NCI-H82 treated with DMSO at 0.1 percent for 48 hours (cell line): Measurements from ENCODE around the gene SLC22A4.

Experiments used
- DNase-seq: peaks from one replicate; lab custom pipeline; 2025; ENCODE audit not compliant: unreplicated experiment; lab: John Stamatoyannopoulos, UW

Gene SLC22A4

GRCh38 chr5:132327252-132327955 lies 33.2 kb downstream of the SLC22A4 start:
- no peak for DNase-seq

GRCh38 chr5:132334812-132335211 lies 40.6 kb downstream of the SLC22A4 start:
- DNase-seq = no peak

DNA sequence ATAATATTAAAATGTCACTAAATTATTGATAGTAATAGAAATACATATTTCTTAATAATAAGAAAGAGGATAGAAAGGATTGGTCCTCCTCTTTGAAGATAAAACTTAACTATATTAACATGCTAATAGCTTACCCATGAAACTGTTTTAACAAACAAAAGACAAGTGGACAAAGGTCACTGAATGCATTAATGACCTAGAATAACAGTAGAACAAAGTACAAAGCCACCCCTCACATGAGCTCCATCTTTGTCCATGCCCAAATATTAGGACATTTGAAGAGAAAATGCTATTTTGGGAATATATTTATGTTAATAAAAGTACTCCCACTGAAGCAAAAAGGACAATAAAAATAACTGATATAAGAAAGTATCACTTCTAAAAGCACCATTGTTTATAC lies 41.2 kb downstream of the SLC22A4 start:
- no peak for DNase-seq

- DNase-seq = no peak
Measured at GRCh38 chr5:132339502-132339901, 45.3 kb downstream of the SLC22A4 start.

DNA sequence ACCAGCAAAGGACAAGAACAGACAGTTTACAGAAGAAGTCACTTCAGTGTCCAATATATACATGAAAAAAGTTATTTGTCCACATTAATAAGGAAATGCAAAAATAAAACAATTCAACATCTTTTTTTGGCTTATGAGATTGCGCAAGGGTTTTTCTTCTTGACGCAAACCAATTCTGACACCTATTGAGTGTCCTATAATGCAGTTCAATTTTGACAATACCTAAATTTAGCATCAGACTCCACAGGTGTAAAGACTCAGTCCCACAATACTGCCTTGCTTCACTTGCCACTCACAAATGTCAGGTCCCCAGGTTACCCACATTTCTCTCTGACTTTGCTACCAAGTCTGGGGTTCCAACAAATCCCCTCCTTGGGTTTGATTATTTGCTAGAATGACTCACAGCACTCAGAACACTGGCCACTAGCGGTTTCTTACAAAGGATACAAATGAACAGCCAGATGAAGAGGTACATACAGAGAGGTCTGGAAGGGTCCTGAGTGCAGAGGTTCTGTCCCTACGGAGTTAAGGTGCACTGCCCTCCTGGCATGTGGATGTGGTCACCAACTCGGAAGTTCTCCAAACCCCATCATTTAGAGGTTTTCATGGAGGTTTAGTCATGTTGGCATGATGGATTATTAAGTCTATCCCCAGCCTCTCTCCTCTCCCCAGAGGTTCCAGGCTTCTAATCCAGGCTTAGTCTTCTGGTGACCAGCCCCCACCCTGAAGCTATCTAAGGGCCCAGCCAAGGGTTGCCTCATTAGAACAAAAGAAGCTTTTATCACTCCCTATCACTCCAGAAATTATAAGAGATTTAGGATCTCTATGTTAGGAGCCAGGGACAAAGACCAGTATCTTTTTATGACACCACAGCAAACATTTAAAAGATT lies 48.3 kb downstream of the SLC22A4 start:
- peak; percentile 45 for DNase-seq

GRCh38 chr5:132344775-132345514 lies 50.8 kb downstream of the SLC22A4 start:
- no peak for DNase-seq

DNA sequence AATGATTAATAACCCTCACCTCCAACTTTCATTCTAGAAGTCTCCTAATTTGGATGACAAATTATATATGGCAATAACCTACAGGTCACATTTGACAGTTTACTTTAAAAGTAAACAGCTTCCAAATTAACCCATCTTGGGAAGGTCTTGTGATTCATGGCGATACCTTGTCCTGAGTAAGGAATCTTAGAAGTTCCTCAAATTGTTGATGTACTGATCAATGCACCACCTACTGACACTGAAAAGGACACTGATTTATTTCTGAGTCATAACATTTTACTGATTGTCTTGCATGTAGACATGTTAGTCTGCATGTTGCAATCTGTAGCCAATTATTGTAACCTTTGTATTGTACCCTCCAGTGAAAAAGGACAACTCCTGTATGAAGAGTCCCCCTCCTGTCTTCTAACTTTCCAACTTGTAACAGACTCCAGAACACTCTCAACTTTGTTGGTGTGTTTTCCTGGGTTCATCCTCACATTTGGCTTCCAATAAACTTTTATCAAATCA lies 59.3 kb downstream of the SLC22A4 start:
- no peak for DNase-seq

DNA sequence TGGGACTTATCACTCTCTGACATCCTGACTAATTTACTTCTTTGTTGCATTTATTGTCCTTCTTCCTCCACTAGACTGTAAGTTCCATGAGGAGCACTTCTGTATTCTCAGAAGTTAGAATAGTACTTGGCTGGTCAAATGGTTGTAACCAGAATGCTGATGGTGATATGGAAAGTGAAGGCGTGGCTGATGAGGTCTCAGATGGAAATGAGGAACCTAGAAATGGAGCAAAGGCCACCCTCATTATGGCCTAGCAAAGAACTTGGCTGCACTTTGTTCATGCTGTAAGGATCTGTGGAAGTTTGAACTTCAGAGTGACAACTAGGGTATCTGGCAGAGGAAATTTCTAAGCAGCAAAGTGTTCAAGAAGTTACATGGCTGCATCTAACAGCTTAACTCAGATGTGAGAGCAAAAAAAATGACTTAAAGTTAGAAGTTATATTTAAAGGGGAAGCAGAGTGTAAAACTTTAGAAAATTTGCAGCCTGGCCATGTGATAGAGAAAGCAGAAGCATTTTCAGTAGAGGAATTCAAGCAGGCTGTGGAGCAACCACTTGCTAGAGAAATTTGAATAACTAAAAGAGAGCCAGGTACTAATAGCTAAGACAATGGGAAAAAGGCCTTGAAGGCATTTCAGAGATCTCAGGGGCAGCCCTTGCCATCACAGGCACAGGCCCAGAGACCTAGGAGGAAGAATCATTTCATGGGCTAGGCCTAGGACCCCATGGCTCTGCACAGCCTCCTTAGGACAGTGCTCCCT lies 60.4 kb downstream of the SLC22A4 start:
- no peak for DNase-seq

DNA sequence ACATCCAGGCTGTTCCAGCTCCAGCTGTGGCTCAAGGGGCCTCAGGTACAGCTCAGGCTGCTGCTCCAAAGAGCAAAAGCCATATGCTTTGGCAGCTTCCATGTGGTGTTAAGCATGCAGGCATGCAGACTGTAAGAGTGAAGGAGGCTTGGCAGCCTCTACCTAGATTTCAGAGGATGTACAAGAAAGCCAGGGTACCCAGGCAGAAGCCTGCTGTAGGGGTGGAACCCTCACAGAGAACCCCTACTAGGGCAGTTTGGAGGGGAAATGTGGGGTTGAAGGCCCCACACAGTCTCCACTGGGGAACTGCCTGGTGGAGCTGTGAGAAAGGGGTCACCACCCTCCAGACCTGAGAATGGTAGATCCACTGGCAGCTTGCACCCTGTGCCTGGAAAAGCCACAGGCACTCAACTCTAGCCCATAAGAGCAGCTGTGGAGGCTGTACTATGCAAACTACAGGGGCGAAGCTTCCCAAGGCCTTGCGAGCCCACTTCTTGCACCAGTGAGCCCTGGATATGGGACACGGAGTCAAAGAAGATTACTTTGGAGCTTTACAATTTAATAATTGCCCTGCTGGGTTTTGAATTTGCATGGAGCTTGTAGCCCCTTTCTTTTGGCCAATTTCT lies 61.1 kb downstream of the SLC22A4 start:
- no peak for DNase-seq

- no peak for DNase-seq
Measured at GRCh38 chr5:132358775-132359174, 64.6 kb downstream of the SLC22A4 start.

- no peak for DNase-seq
Measured at GRCh38 chr5:132362086-132362485, 67.9 kb downstream of the SLC22A4 start.

DNA sequence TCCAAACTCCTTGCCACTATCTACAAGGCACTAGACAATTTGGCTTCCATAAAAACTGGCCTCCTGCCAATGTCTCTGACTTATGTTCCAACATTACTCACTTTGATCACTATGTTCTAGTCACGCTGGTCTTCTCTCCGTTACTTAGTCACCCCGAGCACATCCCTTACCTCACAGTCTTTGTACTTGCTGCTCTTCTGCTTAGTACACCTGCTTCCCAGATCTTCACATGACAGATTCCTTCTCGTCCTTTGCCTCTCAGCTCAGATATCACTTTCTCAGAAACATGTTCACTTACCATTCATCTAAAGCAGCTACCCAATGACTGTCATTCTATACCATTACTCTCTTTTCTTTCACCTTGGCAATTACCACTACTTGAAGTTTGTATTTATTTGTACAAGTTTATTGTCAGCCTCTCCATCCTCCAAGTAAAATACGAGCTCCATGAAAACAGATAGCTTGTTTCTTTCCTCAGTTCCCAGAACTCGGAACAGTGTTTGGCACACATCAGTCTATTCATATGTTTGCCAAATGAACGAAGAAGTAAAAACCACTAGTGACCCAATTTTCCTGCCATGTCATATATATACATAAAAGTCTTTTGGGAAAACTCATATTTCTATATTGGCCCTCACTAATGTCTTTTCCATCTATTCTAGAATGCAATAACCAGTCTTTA lies 69.4 kb downstream of the SLC22A4 start:
- no peak for DNase-seq

- no peak for DNase-seq
Measured at GRCh38 chr5:132364319-132364718, 70.1 kb downstream of the SLC22A4 start.

DNA sequence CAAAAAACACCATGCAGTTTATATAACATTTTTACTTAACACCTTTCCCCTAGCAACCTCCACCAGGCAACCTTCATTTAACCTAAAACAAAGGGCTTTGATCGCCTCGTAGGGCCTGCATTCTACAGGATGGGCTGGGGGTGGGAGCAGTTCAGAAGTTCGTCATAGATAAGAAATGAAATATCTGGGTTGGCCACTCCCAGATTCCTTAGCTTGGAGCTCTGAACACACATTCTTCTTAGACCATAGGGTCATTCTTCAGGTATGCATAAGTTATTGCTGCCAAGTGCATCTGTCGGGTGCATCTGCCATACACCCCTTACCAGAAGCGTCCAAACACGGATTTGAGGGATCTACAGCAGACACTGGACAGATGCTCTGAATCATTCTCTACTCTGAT lies 71.0 kb downstream of the SLC22A4 start:
- no peak for DNase-seq

- no peak for DNase-seq
Measured at GRCh38 chr5:132368186-132368585, 74.0 kb downstream of the SLC22A4 start.

GRCh38 chr5:132369007-132369473 lies 74.8 kb downstream of the SLC22A4 start:
- peak; percentile 37 for DNase-seq

GRCh38 chr5:132369474-132370180 lies 75.4 kb downstream of the SLC22A4 start, which contains the start of gene SLC22A5:
TSS of gene SLC22A5 (plus strand) at chr5:132369710. CDS start at chr5:132369973, 263 bp downstream.
- no peak for DNase-seq

DNA sequence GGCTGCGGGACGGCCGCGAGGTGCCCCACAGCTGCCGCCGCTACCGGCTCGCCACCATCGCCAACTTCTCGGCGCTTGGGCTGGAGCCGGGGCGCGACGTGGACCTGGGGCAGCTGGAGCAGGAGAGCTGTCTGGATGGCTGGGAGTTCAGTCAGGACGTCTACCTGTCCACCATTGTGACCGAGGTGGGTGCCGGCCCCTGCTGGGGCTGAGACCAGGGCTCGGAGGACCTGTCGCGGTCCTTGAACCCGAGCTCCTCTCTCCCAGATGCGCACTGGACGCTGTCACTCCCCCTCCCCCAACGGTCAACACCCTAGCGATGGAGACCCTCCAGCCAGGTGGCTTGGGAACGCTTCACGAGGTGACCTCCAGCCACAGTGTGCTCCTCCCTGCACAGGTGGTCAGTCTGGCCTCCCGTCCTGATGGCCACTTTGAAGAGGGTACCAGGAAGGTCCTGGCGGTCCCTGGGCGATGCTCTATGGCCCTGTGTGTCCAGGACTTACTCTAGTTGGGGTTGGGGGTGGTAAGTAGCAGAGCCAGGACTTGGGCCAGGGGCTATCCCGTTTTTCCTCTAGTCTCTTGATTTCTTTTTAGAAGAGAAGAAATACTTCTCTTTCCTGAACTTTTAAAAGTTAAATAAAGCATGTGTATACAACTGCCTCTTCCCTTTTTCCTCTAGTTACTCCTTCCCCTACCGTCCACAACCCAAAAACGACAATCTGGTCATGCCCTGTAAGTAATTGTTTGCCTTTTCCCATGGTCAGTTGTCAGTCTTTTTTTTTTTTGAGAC lies 76.2 kb downstream of the SLC22A4 start:
- DNase-seq = no peak
